ENCODE measurements around the gene SMC4. TPM values are rescaled to one million over a fixed set of nuclear protein-coding genes. Genes with fewer than 3 reads are reported as not detected.
"Not testable (repeated sequence)": the region's sequence is repeated elsewhere in the genome, so short reads cannot be mapped to it uniquely, and the experiment has no call there.

Gene SMC4
- total RNA-seq, 2 donors from 2014 or later = 30.9 to 35.5 TPM

- ATAC-seq = no peak
- intact Hi-C loops (cut with DNase I, micrococcal nuclease) = no loop called here
Measured at GRCh38 chr3:160435095-160435494, 35.6 kb downstream of the SMC4 start.

DNA sequence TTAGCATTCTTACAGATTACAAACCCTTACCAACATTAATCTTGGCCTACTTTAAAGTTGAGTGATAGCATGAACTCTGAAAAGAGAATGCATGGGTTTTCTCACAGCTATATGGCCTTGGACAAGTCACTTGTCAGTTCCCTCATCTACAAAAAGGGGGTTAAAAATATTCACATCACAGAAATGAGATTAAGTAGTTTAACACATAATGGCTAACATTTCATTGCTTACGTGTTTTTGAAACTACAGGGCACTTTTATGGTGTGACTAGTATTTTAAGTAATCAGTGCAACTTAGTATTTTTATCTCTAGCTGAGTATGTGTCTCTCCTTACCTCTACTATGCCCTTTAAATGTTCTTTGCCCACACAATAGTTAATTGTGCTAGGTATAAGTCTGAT, 36.3 kb downstream of the SMC4 start:
- intact Hi-C loops (cut with DNase I, micrococcal nuclease) = no loop called here
- ATAC-seq (no peak), DNase-seq (no peak)

More at GRCh38 chr3:160435095-160435494, 35.6 kb downstream of the SMC4 start:
- no peak for DNase-seq

DNA sequence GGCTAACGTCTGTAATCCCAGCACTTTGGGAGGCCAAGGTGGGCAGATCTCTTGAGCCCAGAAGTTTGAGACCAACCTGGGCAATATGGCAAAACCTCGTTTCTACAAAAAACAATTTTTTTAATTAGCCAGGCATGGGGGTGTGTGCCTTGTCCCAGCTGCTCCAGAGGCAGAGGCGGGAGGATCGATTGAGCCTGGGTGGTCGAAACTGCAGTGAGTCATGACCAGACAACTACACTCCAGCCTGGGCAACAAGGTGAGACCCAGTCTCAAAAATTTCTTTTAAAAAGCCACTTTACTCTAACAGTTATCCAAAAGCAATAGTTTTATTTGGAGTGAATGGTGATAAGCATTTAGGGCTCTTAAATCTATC, 37.6 kb downstream of the SMC4 start:
- DNase-seq (no peak), ATAC-seq (no peak)
- intact Hi-C loops (cut with DNase I, micrococcal nuclease) = no loop called here

GRCh38 chr3:160440687-160441086, 41.2 kb downstream of the SMC4 start:
- DNase-seq (no peak), ATAC-seq (no peak)
- intact Hi-C loops (cut with DNase I, micrococcal nuclease) = no loop called here

DNA sequence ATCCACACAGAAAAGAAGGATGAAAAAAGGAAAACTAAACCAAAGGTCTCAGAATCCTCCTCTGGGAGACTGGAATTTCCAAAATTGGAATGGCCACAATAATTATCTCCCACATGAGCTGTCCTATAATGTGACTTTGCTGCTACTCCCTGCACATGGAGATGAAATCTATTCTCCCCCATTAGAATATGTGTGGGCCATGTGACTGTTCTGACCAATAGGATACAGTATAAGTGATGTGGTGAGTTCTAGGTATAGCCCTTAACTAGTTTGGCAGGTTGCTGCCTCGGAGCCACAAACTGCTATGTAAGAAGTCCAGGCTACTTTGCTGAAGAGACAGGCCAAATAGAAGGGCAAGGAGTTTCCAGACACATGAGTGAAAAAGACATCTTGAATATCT, 45.0 kb downstream of the SMC4 start:
- no peak for DNase-seq
- ATAC-seq = no peak
- intact Hi-C loops (cut with DNase I, micrococcal nuclease) = no loop called here

- intact Hi-C loops (cut with DNase I, micrococcal nuclease) = no loop called here
- DNase-seq (no peak), ATAC-seq (no peak)
Measured at GRCh38 chr3:160445854-160446253, 46.4 kb downstream of the SMC4 start.

DNA sequence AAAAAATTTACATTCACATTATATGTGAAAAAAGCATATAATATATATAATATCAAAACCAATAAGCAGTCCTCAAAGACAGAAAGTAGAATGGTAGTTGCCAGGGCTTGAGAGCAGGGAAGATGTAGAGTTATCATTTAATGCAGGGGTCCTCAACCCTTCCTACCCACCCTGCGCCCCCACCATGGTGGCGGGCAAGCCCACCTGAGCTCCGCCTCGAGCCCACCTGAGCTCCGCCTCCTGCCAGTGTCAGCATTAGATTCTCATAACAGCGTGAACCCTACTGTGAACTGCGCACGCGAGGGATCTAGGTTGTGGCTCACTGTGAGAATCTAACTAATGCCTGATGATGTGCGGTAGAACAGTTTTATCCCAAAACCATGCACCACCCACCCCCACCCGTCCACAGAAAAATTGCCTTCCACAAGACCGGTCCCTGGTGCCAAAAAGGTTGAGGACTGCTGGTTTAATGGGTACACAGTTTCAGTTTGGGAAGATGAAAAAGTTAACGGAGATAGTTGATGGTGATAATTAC, 47.1 kb downstream of the SMC4 start:
- ATAC-seq = no peak
- intact Hi-C loops (cut with DNase I, micrococcal nuclease) = no loop called here
- no peak for DNase-seq

GRCh38 chr3:160447544-160447943, 48.1 kb downstream of the SMC4 start:
- DNase-seq (no peak), ATAC-seq (no peak)
- intact Hi-C loops (cut with DNase I, micrococcal nuclease) = no loop called here

DNA sequence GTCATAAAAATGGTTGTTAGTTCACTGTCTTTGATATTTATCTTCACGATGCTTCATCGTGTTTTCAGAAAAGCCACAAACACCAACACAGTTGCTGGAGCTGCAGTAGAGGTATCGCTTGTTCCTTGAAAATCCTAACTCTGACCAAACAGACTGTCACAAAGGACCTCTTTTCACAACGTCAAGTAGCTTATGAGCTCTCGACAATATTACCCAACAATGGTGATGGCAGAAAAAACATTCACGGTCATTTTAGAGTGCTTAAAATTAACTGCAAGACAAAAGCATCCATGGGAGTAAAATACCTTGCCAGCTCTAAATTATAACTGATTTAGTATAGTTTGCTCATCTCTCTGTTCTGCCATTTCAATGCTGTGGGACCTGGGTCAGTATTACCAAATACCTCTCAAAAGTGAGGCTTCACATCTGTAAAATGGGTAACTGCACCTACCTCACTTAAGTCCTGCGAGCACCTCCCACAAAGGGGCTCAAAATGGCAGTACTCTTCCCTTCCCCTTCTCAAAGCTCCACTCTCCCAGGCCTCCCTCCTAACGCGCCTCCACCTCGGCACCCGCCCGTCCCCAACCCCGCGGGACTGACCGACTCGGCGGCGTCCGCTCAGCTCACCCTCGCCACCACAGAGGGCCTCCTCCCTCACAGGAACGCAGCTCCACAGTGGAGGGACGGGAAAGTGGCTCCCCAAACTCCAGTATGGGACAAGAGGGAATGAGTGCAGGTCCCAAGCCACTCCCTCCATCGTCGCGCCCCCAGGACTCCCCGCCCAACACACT, 49.6 kb downstream of the SMC4 start:
- DNase-seq = no peak
- intact Hi-C loops (cut with DNase I, micrococcal nuclease) = no loop called here
- peak; percentile 60 for ATAC-seq

- ATAC-seq (peak; percentile 98), DNase-seq (peak; percentile 96 to 97)
- intact Hi-C loops (cut with DNase I, micrococcal nuclease) = no loop called here
Measured at GRCh38 chr3:160449636-160450598, 50.5 kb downstream of the SMC4 start, which contains the start of gene TRIM59. Gene TRIM59 (minus strand): TSS chr3:160449786. CDS start chr3:160439183, 10,603 bp downstream.

DNA sequence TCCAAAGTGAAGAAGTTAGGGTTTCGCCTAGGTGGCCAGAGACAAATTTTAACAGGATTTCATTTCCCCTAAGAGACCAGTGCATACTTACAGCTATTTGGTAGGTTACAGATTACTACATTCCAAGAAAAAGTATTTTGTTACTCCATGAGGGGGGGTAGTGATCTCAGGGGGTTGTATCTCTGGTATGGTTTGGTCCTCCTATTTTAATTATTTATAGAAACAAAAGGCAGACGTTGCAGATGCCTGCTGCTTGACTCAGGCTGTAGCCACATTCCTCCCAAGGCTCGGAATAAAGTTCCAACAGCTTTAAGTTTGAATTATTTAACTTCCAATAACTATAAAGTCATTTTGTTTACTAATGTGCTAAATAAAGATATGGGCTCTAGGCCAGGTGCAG, 51.4 kb downstream of the SMC4 start:
- DNase-seq = no peak
- ATAC-seq = no peak
- intact Hi-C loops (cut with DNase I, micrococcal nuclease) = no loop called here

DNA sequence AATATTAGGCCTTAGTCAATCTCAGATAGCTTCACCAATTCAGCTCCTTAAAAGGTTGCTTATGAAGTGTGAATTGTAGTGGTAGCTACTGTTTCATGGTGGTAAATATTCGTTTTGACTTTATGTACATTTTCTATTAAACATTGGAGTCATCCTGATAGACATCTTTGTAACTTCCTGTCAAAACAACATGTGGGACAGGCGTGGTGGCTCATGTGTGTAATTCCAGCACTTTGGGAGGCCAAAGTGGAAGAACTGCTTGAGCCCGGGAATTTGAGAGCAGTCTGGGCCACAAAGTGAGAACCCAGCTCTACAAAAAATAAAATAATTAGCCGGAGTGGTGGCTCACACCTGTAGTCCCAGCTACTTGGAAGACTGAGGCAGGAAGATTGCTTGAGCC, 52.2 kb downstream of the SMC4 start:
- ATAC-seq (no peak), DNase-seq (no peak)
- intact Hi-C loops (cut with DNase I, micrococcal nuclease) = no loop called here

GRCh38 chr3:160452251-160452650, 52.8 kb downstream of the SMC4 start:
- DNase-seq; ATAC-seq; intact Hi-C loops (cut with DNase I, micrococcal nuclease): not testable (repeated sequence)

GRCh38 chr3:160454995-160455394, 55.5 kb downstream of the SMC4 start:
- intact Hi-C loops (cut with DNase I, micrococcal nuclease) = no loop called here
- ATAC-seq (no peak), DNase-seq (no peak)

DNA sequence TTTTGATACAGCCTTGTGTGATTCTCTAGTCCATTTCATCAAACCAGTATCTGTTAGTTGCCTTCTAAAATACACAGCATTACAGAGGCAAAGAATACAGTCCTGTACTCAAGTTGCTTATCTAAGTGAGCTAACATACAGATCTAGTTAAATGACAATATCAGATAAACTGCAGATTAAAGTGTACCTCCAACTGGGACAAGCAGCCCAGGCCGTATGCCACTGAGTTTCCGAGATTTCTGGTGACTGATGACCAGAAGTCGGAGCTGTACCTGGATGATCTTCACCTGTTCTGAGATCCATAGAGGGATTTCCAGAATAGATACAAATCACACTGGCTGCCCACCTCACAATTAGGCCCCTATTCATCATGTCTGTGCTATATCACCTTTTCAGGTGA, 56.4 kb downstream of the SMC4 start:
- no peak for DNase-seq
- intact Hi-C loops (cut with DNase I, micrococcal nuclease) = no loop called here
- ATAC-seq = no peak

GRCh38 chr3:160458151-160458550, 58.7 kb downstream of the SMC4 start:
- intact Hi-C loops (cut with DNase I, micrococcal nuclease) = no loop called here

GRCh38 chr3:160459450-160459970, 60.1 kb downstream of the SMC4 start:
- intact Hi-C loops (cut with DNase I, micrococcal nuclease) = no loop called here
- no peak for DNase-seq
- ATAC-seq = no peak

More at GRCh38 chr3:160458151-160458550, 58.7 kb downstream of the SMC4 start:
- DNase-seq = no peak
- ATAC-seq = no peak

DNA sequence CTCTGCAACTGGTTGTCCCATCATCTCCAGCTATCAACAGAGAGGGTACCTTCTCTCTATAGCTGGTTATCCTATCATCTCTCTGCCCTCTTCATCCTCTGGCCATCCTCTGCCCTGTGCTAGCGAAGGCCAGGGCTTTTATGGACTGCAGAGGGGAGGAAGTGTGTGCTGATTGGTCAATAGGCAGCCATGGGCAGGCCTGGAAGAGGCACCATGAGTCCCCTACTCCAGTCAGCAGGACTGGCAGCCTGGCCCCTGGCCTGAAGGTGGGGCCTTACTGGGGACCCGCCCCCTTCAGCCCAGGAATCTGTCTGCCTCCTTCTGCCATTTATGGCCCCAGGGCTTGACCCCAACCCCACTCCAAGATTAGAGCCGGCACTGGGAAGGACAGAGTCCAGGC, 60.6 kb downstream of the SMC4 start:
- no peak for ATAC-seq
- no peak for DNase-seq
- intact Hi-C loops (cut with DNase I, micrococcal nuclease) = no loop called here

- ATAC-seq = no peak
- intact Hi-C loops (cut with DNase I, micrococcal nuclease) = no loop called here
- no peak for DNase-seq
Measured at GRCh38 chr3:160464321-160464720, 64.9 kb downstream of the SMC4 start.

All from left colon (tissue), 2 donors.